Measurements from ENCODE around the gene SOX6.
A peak's percentile ranks its signal among the peaks of the same experiment; 100 is the strongest.

SOX6 gene

GRCh38 chr11:16313846-16314245 lies 42.5 kb downstream of the SOX6 start:
- DNase-seq: no peak

- no peak for DNase-seq
Observed at GRCh38 chr11:16312233-16312765, 44.0 kb downstream of the SOX6 start.

GRCh38 chr11:16311831-16312230 lies 44.5 kb downstream of the SOX6 start:
- no peak for DNase-seq

GRCh38 chr11:16310943-16311342 lies 45.4 kb downstream of the SOX6 start:
- DNase-seq: no peak

GRCh38 chr11:16309226-16309625 lies 47.1 kb downstream of the SOX6 start:
- DNase-seq: no peak

GRCh38 chr11:16301462-16301861 lies 54.9 kb downstream of the SOX6 start:
- no peak for DNase-seq

GRCh38 chr11:16299884-16300782 lies 56.2 kb downstream of the SOX6 start:
- no peak for DNase-seq

- no peak for DNase-seq
Observed at GRCh38 chr11:16299390-16299789, 57.0 kb downstream of the SOX6 start.

- no peak for DNase-seq
Observed at GRCh38 chr11:16297332-16297731, 59.0 kb downstream of the SOX6 start.

GRCh38 chr11:16296273-16296672 lies 60.1 kb downstream of the SOX6 start:
- DNase-seq: no peak

GRCh38 chr11:16295592-16295991 lies 60.8 kb downstream of the SOX6 start:
- no peak for DNase-seq

- no peak for DNase-seq
Observed at GRCh38 chr11:16293204-16293681, 63.1 kb downstream of the SOX6 start.

GRCh38 chr11:16292167-16292859 lies 64.0 kb downstream of the SOX6 start:
- no peak for DNase-seq

- no peak for DNase-seq
Observed at GRCh38 chr11:16291729-16292128, 64.6 kb downstream of the SOX6 start.

GRCh38 chr11:16289541-16289940 lies 66.8 kb downstream of the SOX6 start:
- no peak for DNase-seq

GRCh38 chr11:16287630-16288280 lies 68.6 kb downstream of the SOX6 start:
- no peak for DNase-seq

GRCh38 chr11:16286095-16286494 lies 70.3 kb downstream of the SOX6 start:
- no peak for DNase-seq

- peak in 1 of 5 experiments; percentile 39 for DNase-seq
Observed at GRCh38 chr11:16280256-16280682, 76.1 kb downstream of the SOX6 start.

- DNase-seq: no peak
Observed at GRCh38 chr11:16279524-16279923, 76.8 kb downstream of the SOX6 start.

- DNase-seq: no peak
Observed at GRCh38 chr11:16278979-16279378, 77.4 kb downstream of the SOX6 start.

GRCh38 chr11:16278273-16278672 lies 78.1 kb downstream of the SOX6 start:
- no peak for DNase-seq

GRCh38 chr11:16276251-16276650 lies 80.1 kb downstream of the SOX6 start:
- no peak for DNase-seq

GRCh38 chr11:16271258-16271657 lies 85.1 kb downstream of the SOX6 start:
- no peak for DNase-seq
